Left lung (tissue), 10 donors: ENCODE measurements around the gene ERC2. TPM values are rescaled to one million over a fixed set of nuclear protein-coding genes. Genes with fewer than 3 reads are reported as not detected.

Experiments used
- ATAC-seq: fragments of 200-7000 bp; cut with Tn5 transposase; one replicate; pipeline ENCODE4 v1.9.1; 2020; ENCODE audit warnings: moderate library complexity
- DNase-seq, 4 donors: peaks; one replicate each; pipeline ENCODE4 v3.0.0-alpha.2; 2013 to 2020
- H3K27ac ChIP-seq, 2 donors: fragments of 200-600 bp; sonication (generic) in 1 of 2; one replicate each; pipeline versions ENCODE4 v1.5.0 to v1.8.0; 2020 to 2021
- H3K27me3 ChIP-seq, 2 donors: fragments of 200-600 bp; sonication (generic) in 1 of 2; one replicate each; pipeline versions ENCODE4 v1.5.0 to v1.8.0; 2020 to 2021
- H3K36me3 ChIP-seq, 2 donors: fragments of 200-600 bp; sonication (generic) in 1 of 2; one replicate each; pipeline versions ENCODE4 v1.5.0 to v1.8.0; 2020 to 2021
- H3K4me1 ChIP-seq, 2 donors: fragments of 200-600 bp; one replicate each; pipeline ENCODE4 v1.8.0; 2021
- H3K4me3 ChIP-seq, 2 donors: fragments of 200-600 bp; sonication (generic) in 1 of 2; one replicate each; pipeline versions ENCODE4 v1.5.0 to v1.8.0; 2020 to 2021; ENCODE audit warnings: mild to moderate bottlenecking in 1 of 2
- H3K9me3 ChIP-seq, 2 donors: fragments of 200-600 bp; sonication (generic) in 1 of 2; one replicate each; pipeline versions ENCODE4 v1.5.0 to v1.8.0; 2020 to 2021
- CTCF ChIP-seq, 2 donors: fragments of 200-600 bp; sonication (generic) in 1 of 2; IDR thresholded peaks; one replicate each; pipeline versions ENCODE4 v1.5.0 to v1.8.0; 2021; ENCODE audit warnings: antibody characterized with exemption in 2 of 2
- intact Hi-C, 2 donors: fragments of 100-400 bp; cut with DNase I; formaldehyde crosslinking; loops; one replicate each; pipeline versions ENCODE4 v1.11.2 to v1.14.2; 2022
- polyA plus RNA-seq, 6 donors: library from polyadenylated mRNA; unstranded; fragments of 120-200 nt; gene quantifications; one replicate each; pipeline ENCODE4 v1.2.1, GENCODE V29; 2013; ENCODE audit not compliant: insufficient read length in 6 of 6
- total RNA-seq, 2 donors: library from RNA; stranded (reverse); fragmentation: NEBNext Ultra II Directional; extraction: Animal tissue kit (Norgen Biotek cat#: 25700); gene quantifications; one replicate each; pipeline ENCODE4 v1.2.1, GENCODE V29; 2021
- donor health status: DM: no; HTN: yes; CAD: no.
- donor health status: DM: no; HTN: no; CAD: no.

The ERC2 gene
- total and polyA plus RNA-seq, 8 donors, result 1.6 to 3.3 (median 2.1) TPM

- TF ChIP-seq CTCF (IDR thresholded peaks at IDR 0.05), result no peak
- no peaks in the 10 kb centered on the region for H3K27me3 ChIP-seq
- H3K27ac ChIP-seq, result no peak overlapping the region
- ATAC-seq, result no peak
- DNase-seq, result peak in 1 of 4 donors; percentile 26
- intact Hi-C loops, result no loop called here
- H3K9me3 ChIP-seq, result no peaks in the 10 kb centered on the region
- H3K4me3 ChIP-seq, result no peak overlapping the region
- peaks cover 0 to 8% of the 10 kb centered on the region in 2 donors for H3K4me1 ChIP-seq
- H3K36me3 ChIP-seq, result no peaks in the 10 kb centered on the region
Observed at GRCh38 chr3:55629432-55629831, 838.8 kb downstream of the ERC2 start.

- no peaks in the 10 kb centered on the region for H3K9me3 ChIP-seq
- ATAC-seq (no peak), DNase-seq (no peak)
- H3K27ac ChIP-seq, result peak overlapping the region in 1 of 2 donors; percentile 23
- no peaks in the 10 kb centered on the region for H3K27me3 ChIP-seq
- H3K4me1 ChIP-seq, result peaks cover 0 to 16% of the 10 kb centered on the region in 2 donors
- H3K36me3 ChIP-seq, result no peaks in the 10 kb centered on the region
- intact Hi-C loops, result no loop called here
- TF ChIP-seq CTCF (IDR thresholded peaks at IDR 0.05), result no peak
- no peak overlapping the region for H3K4me3 ChIP-seq
Observed at GRCh38 chr3:55626279-55626665, 842.0 kb downstream of the ERC2 start.

GRCh38 chr3:55624238-55624637, 844.0 kb downstream of the ERC2 start:
- DNase-seq, result peak in 1 of 4 donors; percentile 35
- ATAC-seq, result peak; percentile 80
- intact Hi-C loops, result no loop called here
- H3K27ac ChIP-seq, result no peak overlapping the region
- H3K4me3 ChIP-seq, result no peak overlapping the region
- no peaks in the 10 kb centered on the region for H3K9me3 ChIP-seq
- peaks cover 0 to 20% of the 10 kb centered on the region in 2 donors for H3K4me1 ChIP-seq
- no peaks in the 10 kb centered on the region for H3K36me3 ChIP-seq
- H3K27me3 ChIP-seq, result no peaks in the 10 kb centered on the region
- TF ChIP-seq CTCF (IDR thresholded peaks at IDR 0.05), result no peak

GRCh38 chr3:55623786-55624185, 844.5 kb downstream of the ERC2 start:
- no peaks in the 10 kb centered on the region for H3K36me3 ChIP-seq
- H3K27me3 ChIP-seq, result no peaks in the 10 kb centered on the region
- no peak for ATAC-seq
- no peaks in the 10 kb centered on the region for H3K9me3 ChIP-seq
- intact Hi-C loops, result no loop called here
- H3K4me3 ChIP-seq, result no peak overlapping the region
- TF ChIP-seq CTCF (IDR thresholded peaks at IDR 0.05), result no peak
- DNase-seq, result no peak
- peaks cover 0 to 20% of the 10 kb centered on the region in 2 donors for H3K4me1 ChIP-seq
- no peak overlapping the region for H3K27ac ChIP-seq

GRCh38 chr3:55622733-55623132, 845.5 kb downstream of the ERC2 start:
- Histone ChIP-seq H3K27ac (no peak overlapping the region), H3K4me3 (no peak overlapping the region), H3K36me3 (no peaks in the 10 kb centered on the region), H3K9me3 (no peaks in the 10 kb centered on the region), H3K27me3 (no peaks in the 10 kb centered on the region), H3K4me1 (peaks cover 0 to 20% of the 10 kb centered on the region in 2 donors)
- DNase-seq (no peak), ATAC-seq (no peak)
- intact Hi-C loops, result no loop called here
- TF ChIP-seq CTCF (IDR thresholded peaks at IDR 0.05), result no peak
